Ishikawa (cell line): ENCODE data around the gene CEMIP.
A peak's percentile ranks its signal among the peaks of the same experiment; 100 is the strongest.

ENCODE experiments used
- CEBPB ChIP-seq: IDR thresholded peaks from 2 replicates; pipeline ENCODE4 v1.6.1; 2012
- CREB1 ChIP-seq: IDR thresholded peaks from 2 replicates; pipeline ENCODE4 v1.6.1; 2012; ENCODE audit warnings: low read depth
- EGR1 ChIP-seq: IDR thresholded peaks from 2 replicates; pipeline ENCODE4 v1.6.1; 2012
- EP300 ChIP-seq: IDR thresholded peaks from 2 replicates; pipeline ENCODE4 v1.6.1; 2012; ENCODE audit warnings: borderline replicate concordance
- FOXM1 ChIP-seq: IDR thresholded peaks from 2 replicates; pipeline ENCODE4 v1.6.1; 2012; ENCODE audit warnings: low read depth, borderline replicate concordance
- MAX ChIP-seq: IDR thresholded peaks from 2 replicates; pipeline ENCODE4 v1.6.1; 2012
- NFIC ChIP-seq: IDR thresholded peaks from 2 replicates; pipeline ENCODE4 v1.6.1; 2012
- RAD21 ChIP-seq: IDR thresholded peaks from 2 replicates; pipeline ENCODE4 v1.6.1; 2012; ENCODE audit warnings: low read depth
- TAF1 ChIP-seq: IDR thresholded peaks from 2 replicates; pipeline ENCODE4 v1.6.1; 2012; ENCODE audit warnings: low read depth, mild to moderate bottlenecking
- TCF12 ChIP-seq: IDR thresholded peaks from 2 replicates; pipeline ENCODE4 v1.6.1; 2012; ENCODE audit warnings: low read depth
- TEAD4 ChIP-seq: IDR thresholded peaks from 2 replicates; pipeline ENCODE4 v1.6.1; 2012
- YY1 ChIP-seq: IDR thresholded peaks from 2 replicates; pipeline ENCODE4 v1.6.1; 2012; ENCODE audit warnings: low read depth
- ZBTB7A ChIP-seq: IDR thresholded peaks from 2 replicates; pipeline ENCODE4 v1.6.1; 2012; ENCODE audit warnings: low read depth
- TF ChIP-seq, protein P1 (sequence below): IDR thresholded peaks from 2 replicates; pipeline ENCODE4 v1.6.1; 2012
- TF ChIP-seq, protein P2 (sequence below): IDR thresholded peaks from 2 replicates; pipeline ENCODE4 v1.6.1; 2012; ENCODE audit warnings: low read depth, mild to moderate bottlenecking

The CEMIP gene

DNA sequence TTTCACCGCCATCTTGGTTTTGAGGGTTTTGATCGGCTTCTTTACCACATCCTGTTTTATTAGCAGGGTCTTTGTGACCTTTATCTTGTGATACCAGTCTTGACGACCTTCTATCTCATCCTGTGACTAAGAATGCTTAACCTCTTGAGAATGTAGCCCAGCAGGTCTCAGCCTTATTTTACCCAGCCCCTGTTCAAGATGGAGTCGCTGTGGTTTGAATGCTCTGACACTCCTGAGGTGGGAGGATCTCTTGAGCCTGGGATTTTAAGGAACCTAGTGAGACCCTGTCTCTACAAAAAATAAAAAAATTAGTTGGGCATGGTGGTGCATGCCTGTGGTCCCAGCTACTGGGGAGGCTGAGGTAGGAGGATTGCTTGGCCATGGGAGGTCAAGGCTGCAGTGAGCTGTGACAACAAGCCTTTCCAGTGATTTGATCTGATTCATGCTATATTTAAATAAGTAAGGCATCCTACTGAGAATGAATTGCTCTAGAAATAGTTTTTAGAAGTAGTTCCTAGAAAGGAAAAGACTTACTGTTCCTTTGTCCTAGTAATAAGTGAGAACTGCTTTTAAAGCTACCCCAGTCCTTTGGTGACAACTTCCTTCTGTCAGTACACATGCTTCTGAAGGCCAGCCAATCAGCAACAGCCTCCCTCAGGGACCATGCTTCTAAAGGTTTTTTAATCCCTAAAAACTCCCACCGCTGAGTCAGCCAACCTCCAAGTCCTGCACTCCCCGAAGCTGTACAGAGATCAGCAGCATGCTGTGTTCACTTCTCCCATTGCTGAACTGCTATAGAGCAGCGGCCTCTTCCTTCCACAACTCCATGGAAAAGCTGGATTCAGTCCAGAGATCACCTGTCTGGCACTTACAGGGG, 9.1 kb upstream of the CEMIP start:
- TF ChIP-seq, protein P1, sequence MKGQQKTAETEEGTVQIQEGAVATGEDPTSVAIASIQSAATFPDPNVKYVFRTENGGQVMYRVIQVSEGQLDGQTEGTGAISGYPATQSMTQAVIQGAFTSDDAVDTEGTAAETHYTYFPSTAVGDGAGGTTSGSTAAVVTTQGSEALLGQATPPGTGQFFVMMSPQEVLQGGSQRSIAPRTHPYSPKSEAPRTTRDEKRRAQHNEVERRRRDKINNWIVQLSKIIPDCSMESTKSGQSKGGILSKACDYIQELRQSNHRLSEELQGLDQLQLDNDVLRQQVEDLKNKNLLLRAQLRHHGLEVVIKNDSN, result no peak
- TF ChIP-seq YY1 (no peak), MAX (no peak), NFIC (no peak), EGR1 (no peak), EP300 (no peak), TEAD4 (no peak), CREB1 (no peak)

- peak; percentile 81 for TF ChIP-seq TCF12
- peak; percentile 84 for TF ChIP-seq TEAD4
- peak; percentile 68 for TF ChIP-seq CEBPB
- peak; percentile 74 for TF ChIP-seq EP300
- peak; percentile 43; the same call in 1 of the 2 replicates for TF ChIP-seq CREB1
- 0 out of 2 replicates have a peak, but pooled peaks have one; percentile 10 for TF ChIP-seq MAX
- TF ChIP-seq, protein P1, result no peak
- no peak; the same call in 1 of the 2 replicates for TF ChIP-seq FOXM1
- TF ChIP-seq NFIC, result peak; percentile 52
- TF ChIP-seq YY1, result no peak
- no peak for TF ChIP-seq RAD21
- TF ChIP-seq EGR1, result no peak
- TF ChIP-seq, protein P2, sequence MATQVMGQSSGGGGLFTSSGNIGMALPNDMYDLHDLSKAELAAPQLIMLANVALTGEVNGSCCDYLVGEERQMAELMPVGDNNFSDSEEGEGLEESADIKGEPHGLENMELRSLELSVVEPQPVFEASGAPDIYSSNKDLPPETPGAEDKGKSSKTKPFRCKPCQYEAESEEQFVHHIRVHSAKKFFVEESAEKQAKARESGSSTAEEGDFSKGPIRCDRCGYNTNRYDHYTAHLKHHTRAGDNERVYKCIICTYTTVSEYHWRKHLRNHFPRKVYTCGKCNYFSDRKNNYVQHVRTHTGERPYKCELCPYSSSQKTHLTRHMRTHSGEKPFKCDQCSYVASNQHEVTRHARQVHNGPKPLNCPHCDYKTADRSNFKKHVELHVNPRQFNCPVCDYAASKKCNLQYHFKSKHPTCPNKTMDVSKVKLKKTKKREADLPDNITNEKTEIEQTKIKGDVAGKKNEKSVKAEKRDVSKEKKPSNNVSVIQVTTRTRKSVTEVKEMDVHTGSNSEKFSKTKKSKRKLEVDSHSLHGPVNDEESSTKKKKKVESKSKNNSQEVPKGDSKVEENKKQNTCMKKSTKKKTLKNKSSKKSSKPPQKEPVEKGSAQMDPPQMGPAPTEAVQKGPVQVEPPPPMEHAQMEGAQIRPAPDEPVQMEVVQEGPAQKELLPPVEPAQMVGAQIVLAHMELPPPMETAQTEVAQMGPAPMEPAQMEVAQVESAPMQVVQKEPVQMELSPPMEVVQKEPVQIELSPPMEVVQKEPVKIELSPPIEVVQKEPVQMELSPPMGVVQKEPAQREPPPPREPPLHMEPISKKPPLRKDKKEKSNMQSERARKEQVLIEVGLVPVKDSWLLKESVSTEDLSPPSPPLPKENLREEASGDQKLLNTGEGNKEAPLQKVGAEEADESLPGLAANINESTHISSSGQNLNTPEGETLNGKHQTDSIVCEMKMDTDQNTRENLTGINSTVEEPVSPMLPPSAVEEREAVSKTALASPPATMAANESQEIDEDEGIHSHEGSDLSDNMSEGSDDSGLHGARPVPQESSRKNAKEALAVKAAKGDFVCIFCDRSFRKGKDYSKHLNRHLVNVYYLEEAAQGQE, result no peak
- TF ChIP-seq ZBTB7A, result no peak
- TF ChIP-seq TAF1, result no peak
These were observed 6.0 kb upstream of the CEMIP start for GRCh38 chr15:80773122-80773551.

DNA sequence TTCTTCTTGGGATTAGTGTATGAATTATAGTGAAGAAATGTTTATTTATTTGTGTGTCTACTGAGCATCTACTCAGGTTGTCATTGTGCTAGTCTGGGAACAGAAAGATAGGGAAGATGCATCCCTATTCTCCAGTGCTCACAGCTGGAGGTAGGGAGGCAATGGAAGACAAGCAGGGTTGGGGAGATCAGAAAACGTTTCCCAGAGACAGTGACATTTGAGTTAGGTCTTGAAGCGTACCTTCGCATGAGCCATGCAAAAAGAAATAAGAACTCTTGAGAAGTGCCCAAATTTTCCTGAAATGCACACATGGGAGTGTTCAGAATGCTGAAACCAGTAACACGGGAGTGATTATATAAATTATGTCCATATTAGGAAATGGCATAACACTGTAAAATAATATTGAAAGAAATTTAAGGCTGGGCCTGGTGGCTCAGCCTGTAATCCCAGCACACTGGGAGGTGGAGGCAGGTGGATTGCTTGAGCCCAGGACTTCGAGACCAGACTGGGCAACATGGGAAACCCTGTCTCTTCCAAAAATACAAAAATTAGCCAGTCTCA, 5.3 kb upstream of the CEMIP start:
- TF ChIP-seq, protein P1, result no peak
- TF ChIP-seq, protein P2, result no peak
- TF ChIP-seq ZBTB7A (no peak), TCF12 (no peak), EP300 (peak; percentile 19; the same call in 1 of the 2 replicates), CREB1 (no peak), TEAD4 (no peak), RAD21 (no peak), FOXM1 (peak; percentile 46; the same call in 1 of the 2 replicates)

DNA sequence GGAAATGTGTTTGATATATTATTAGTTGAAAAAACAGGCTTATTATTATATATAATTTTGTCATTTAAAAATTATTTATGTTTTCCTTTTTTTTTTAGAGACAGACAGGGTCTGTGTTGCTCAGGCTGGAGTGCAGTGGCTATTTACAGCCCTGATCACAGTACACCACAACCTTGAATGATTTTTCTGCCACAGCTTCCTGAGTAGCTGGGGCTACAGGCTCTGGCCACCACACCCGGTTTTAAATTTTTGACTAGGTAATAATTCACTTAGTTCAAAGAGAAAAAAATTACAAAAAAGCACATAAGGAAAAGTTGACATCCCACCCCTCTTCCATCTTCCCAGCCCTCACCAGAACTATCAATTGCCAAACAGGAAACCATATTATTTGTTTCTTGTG, 4.7 kb upstream of the CEMIP start:
- no peak for TF ChIP-seq FOXM1
- TF ChIP-seq TEAD4, result no peak
- no peak for TF ChIP-seq TAF1
- TF ChIP-seq CEBPB, result no peak
- TF ChIP-seq EGR1, result no peak
- no peak for TF ChIP-seq NFIC
- TF ChIP-seq MAX, result no peak

GRCh38 chr15:80775338-80775737, 3.8 kb upstream of the CEMIP start:
- TF ChIP-seq, protein P2, result no peak
- TF ChIP-seq ZBTB7A (no peak), MAX (no peak), EGR1 (no peak), TAF1 (no peak), TEAD4 (no peak), TCF12 (no peak), EP300 (no peak), FOXM1 (no peak), NFIC (no peak), CREB1 (no peak), CEBPB (no peak), YY1 (no peak), RAD21 (no peak)
- TF ChIP-seq, protein P1, result no peak
